ENCODE measurements around the gene GPR35.

GPR35 gene

DNA sequence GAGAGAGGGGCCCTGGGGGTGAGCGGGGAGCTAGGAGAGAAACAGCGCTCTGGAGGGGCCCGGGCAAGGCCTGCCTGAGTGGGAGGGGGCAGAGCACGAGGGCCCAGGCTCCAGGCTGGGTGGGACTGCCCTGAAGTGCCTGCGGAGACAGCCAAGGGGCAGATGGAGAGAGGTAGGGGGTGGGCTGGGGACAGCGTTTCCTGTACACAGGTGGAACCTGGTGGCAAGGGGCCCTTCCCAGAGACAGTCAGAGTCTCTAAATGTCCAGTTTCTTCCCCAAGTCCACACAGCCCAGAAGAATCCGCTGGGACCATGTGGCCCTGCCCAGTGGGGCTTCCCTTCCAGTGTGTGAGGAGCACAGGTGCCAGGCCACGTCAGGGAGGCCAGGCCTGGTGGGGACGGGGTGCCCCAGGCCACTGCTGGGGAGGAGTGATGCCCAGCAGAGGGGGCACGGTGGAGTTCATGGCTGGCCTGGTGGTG is 1.7 kb upstream of the GPR35 start:
- no peak for DNase-seq (ENCODE audit: low read depth)

DNA sequence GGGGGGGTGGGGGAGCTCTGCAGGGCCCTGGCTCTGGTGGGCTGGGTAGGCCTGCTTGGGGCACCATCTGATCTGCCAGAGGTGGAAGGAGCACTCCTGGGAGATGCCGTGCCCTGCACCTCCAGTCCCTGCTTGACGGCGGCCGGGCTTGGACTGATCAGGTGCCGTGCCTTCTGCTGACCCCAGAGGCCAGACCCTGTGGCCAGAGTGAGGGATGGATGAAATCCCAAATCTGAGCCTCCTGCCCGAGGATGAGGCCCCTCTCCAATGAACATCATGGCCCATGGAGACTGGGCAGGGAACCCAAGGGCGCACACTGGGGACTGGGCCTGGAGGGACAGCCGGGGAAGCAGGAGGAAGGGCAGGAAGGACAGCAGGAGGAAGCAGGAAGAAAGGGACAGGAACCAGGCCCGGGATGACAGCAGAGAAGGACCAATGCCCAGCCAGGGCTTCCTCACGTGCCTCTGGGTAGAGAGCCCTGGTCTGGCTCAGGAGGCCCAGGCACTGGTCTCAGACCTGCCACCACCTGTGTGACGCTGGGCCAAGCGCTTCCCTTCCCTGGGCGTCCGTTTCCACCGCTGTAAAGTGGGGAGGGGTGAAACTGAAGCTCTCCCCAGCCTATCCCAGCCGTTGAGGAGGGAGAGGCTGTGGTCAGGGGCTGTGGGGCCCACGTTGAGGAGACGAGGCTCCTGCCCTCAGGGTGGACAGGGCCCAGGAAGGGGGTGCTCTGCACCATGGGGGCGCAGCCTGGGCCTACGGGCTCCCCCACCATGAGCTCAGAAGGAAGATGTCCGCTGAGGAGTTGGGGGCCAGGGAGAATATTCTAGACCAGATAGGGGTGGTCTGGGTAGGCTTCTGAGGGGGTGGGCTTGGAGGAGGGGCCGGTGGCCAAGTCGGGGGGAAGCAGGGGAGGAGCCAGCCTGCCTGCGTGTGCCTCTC is 1.0 kb upstream of the GPR35 start:
- no peak for DNase-seq (ENCODE audit: low read depth)

DNA sequence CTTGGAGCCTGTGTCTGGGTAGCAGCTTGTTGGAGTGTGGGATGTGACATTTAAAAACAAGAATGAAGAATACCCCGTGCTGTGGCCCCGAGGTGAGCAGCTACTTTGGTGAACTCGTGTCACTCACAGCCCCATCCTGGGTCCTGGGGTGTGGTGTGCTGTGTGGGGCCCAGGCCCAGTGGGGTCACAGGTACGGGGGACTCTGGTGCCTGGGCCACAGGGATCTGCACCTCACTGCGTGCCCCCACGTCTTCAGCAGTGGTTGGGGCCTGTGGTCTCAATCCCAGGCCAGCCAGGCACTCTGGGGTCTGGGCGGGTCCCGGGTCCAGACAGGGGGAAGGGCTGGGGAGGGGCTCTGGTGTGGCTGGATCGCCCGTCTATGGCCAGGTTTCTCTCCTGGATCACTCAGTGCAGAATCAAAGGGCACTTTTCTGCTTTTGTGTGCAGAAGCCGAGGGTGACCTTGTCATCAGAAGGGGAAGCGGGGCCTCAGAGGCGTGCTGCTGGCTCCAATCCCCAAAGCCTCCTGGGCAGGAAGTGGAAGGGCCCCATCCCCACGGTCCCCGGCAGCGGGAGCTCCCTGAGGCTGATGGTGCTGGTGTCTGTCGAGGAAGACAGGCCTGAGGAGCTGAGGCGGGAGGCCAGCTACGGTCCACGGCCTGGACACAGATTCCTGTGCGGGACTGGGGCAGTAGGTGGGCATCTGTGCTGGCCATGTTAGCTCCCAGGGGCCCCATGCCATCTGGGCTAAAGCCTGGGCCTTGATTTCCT is 1.4 kb downstream of the GPR35 start:
- DNase-seq (ENCODE audit: low read depth): no peak

DNA sequence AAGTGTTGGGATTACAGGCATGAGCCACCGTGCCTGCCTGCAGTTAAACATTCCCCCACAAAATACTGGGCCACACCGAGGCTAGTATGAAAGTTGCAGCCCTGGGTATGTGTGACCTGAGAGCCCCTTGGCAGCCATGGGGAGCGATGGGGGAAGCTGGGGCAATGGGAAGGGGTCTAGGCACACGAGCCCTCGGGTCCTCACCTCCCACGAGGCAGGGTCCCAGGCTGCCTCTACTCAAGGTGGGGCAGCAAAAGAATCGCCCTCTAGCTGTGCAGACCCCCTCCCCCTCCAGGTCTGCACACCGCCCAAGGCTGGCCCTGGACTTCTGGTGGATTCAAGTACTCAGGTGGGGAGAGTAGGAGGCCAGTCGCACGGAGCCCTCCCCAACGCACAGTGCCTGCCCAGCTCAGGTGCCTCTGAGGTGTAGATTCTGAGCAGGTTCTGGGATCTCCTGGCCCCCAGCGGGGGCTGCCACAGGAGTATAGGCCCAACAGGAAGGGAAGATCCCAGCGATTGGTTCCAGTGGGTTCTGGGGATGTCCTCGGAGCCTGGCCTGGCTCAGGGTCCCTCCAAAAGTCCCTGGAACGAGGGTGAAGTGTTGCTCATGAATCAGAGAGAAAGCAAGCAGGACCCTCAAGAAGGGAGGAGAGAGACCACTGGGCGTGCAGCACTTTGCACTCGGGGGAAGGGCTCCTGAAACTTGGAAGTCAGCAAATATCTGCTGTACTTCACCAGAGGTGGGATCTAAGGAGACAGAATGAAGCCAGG is 2.6 kb downstream of the GPR35 start:
- no peak for DNase-seq (ENCODE audit: low read depth)

DNA sequence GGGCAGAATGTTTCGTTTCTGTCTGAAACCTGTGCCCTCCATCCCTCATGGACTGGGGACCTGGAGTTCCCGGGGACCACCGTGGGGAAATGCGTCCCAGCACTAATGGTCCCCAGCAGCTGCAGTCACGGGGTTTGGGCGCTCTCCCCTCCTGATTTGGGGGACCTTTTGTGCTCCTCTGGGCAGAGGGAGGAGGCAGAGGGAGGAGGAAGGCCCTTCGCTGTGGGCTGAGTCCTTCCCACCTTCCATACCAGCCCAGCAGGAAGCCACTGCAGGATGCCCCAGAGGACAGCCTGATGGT is 3.2 kb downstream of the GPR35 start:
- DNase-seq (ENCODE audit: low read depth): no peak

DNA sequence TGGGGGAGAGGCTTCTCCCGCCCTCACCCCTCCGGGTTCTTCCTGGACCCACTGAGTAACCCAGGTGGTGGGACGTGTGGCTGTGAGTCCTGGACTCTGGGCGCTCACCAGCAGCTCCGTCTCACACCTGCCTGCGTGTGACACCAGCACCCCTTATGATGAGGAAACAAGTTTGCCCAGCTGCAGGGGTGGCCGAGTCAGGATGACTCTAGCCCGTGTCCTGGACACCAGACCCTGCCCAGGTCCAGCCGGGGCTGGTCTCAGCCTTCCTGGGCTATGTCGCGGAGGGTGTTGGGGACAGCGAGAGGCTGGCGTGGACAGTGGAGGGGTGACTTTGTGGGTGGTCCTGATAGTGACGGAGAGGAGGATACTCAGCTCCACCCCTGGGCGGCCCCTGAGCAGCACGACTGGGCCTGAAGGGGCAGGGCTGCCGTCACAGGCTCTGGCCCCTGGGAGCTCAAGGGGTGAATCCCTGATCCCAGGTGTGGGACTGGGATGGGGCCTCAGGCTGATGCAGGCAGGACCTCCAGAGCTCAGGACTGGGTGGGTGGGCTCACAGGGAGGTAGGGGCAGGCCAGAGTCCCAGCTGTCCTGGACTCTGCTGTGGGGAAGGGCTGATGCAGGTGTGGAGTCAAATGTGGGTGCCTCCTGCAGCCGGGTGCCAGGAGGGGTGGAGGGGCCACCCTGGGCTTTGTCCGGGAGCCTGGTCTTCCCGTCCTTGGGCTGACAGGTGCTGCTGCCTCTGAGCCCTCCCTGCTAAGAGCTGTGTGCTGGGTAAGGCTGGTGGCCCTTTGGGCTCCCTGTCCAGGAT is 3.7 kb downstream of the GPR35 start:
- DNase-seq (ENCODE audit: low read depth): no peak

DNA sequence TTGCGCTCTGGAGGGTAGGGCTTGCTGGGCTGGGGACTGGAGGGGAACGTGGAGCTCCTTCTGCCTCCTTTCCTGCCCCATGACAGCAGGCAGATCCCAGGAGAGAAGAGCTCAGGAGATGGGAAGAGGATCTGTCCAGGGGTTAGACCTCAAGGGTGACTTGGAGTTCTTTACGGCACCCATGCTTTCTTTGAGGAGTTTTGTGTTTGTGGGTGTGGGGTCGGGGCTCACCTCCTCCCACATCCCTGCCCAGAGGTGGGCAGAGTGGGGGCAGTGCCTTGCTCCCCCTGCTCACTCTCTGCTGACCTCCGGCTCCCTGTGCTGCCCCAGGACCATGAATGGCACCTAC is 4.3 kb downstream of the GPR35 start:
- DNase-seq (ENCODE audit: low read depth): no peak

DNA sequence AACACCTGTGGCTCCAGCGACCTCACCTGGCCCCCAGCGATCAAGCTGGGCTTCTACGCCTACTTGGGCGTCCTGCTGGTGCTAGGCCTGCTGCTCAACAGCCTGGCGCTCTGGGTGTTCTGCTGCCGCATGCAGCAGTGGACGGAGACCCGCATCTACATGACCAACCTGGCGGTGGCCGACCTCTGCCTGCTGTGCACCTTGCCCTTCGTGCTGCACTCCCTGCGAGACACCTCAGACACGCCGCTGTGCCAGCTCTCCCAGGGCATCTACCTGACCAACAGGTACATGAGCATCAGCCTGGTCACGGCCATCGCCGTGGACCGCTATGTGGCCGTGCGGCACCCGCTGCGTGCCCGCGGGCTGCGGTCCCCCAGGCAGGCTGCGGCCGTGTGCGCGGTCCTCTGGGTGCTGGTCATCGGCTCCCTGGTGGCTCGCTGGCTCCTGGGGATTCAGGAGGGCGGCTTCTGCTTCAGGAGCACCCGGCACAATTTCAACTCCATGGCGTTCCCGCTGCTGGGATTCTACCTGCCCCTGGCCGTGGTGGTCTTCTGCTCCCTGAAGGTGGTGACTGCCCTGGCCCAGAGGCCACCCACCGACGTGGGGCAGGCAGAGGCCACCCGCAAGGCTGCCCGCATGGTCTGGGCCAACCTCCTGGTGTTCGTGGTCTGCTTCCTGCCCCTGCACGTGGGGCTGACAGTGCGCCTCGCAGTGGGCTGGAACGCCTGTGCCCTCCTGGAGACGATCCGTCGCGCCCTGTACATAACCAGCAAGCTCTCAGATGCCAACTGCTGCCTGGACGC is 4.9 kb downstream of the GPR35 start:
- DNase-seq (ENCODE audit: low read depth): no peak

DNA sequence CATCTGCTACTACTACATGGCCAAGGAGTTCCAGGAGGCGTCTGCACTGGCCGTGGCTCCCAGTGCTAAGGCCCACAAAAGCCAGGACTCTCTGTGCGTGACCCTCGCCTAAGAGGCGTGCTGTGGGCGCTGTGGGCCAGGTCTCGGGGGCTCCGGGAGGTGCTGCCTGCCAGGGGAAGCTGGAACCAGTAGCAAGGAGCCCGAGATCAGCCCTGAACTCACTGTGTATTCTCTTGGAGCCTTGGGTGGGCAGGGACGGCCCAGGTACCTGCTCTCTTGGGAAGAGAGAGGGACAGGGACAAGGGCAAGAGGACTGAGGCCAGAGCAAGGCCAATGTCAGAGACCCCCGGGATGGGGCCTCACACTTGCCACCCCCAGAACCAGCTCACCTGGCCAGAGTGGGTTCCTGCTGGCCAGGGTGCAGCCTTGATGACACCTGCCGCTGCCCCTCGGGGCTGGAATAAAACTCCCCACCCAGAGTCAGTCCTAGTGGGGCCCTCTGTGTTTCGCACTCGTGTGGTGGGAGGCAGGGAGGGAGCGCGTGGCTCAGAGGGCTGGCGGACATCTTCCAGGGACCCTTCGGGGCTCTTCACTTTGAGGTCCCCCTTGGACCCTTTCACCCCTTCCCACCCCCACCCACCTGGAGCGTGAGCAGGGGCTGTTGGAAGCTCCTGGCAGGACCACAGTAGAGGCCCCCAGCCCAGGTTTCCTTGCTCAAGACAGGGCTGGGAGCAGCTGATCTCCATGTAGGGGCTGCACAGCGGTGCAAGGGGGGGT is 5.7 kb downstream of the GPR35 start:
- DNase-seq (ENCODE audit: low read depth): no peak

DNA sequence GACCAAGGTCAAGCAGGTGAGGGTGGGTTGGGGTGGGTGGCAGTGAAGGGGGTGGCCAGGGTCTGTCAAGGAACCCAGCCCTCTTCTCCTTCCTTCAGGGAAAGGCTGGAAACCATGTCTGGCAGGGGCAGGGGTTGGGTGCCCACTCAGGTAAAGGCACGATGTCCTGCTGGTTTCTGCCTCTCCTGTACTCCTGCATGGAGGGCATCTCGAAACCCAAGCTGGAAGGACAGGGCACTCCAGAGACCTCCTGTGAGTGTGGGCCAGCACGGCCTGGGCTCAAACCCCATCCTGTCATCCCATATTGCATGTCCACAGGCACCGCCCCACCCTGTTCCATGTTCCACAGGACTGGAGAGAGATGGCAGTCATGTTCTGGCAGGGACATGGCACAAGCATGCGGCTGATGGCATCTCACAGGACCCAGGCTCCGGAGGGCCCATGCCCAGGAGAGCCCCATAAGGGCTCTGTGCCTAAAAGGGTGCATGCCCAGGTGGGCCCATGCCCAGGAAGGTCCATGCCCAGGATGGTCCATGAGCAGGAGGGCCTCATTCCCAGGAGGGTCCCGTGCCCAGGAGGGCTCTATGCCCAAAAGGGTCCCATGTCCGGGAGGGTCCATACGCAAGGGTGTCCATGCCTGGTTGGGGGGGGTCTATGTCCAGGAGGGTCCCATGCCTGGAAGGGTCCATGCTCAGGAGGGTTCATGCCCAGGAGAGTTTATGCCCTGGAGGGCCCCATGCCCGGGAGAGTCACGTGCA is 6.4 kb downstream of the GPR35 start:
- DNase-seq (ENCODE audit: low read depth): no peak

DNA sequence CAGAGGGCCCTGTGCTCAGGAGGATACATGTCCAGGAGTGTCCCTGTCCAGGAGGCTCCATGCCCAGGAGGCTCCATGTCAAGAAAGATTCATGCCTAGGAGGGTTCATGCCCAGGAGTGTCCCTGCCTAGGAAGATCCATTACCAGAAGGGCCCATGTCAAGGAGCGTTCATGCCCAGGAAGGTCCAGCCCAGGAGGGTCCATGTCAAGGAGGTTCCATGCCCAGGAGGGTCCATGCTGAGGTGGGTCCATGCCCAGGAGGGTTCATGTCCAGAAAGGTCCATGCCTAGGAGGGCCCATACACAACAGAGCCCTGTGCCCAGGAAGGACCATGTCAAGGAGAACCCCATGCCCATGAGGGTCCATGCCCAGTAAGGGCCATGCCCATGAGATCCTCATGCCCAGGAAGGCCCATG is 7.0 kb downstream of the GPR35 start:
- no peak for DNase-seq (ENCODE audit: low read depth)

DNA sequence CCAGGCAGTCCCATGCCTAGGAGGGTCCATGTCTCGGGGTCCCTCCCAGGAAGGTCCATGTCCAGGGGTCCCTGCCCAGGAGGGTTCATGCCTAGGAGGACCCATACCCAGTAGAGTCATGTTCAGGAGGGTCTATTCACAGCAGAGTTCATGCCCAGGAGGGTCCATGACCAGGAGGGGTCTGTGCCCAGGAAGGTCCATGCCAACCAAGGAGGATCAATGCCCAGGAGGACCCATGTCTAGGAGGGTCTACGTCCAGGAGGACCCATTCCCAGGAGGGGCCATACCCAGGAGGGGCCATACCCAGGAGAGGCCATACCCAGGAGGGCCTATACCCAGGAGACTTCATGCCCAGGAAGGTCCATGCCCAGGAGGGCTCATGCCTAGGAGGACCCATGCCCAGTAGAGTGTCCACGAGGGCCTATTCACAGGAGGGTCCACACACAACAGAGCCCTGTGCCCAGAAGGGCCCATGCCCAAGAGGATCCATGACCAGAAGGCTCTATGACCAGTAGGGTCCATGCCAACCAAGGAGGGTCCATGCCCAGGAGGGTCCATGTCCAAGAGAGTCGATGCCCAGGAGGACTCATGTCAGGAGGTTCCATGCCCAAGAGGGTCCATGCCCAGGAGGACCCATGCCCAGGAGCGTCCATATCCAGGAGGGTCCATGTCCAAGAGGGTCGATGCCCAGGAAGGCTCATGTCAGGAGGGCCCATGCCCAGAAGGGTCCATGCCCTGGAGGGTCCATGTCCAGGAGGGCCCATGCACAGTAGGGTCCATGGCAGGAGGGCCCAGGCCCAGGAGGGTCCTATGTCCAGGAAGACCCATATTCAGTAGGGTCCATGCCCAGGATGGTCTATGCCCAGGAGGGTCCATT is 10.1 kb downstream of the GPR35 start:
- DNase-seq (ENCODE audit: low read depth): no peak

DNA sequence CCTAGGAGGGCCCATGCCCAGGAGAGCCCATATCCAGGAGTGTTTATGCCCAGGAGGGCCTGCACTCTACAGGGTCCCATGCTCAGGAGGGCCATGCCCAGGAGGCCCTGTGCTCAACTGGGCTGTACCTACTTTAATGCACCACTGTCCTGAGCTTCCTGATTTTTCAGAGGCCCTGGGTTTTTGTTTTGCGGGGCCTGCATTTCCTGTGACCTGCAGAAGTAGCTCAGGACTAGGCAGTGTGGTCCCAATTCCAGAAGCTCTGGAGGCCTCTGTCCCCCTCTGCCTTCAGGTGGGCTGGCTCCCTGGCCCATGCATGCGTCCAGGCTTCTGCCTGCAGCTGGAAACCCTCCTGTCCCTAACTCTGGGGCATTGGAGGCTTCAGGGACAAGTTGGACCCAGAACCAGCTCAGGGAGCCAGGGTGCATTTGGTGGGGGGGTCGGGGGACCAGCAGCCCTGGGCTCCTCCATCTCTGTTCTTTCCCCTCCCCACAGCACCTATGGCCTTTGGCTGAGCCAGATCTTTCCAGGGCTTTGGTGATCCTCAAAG is 10.8 kb downstream of the GPR35 start:
- no peak for DNase-seq (ENCODE audit: low read depth)

DNA sequence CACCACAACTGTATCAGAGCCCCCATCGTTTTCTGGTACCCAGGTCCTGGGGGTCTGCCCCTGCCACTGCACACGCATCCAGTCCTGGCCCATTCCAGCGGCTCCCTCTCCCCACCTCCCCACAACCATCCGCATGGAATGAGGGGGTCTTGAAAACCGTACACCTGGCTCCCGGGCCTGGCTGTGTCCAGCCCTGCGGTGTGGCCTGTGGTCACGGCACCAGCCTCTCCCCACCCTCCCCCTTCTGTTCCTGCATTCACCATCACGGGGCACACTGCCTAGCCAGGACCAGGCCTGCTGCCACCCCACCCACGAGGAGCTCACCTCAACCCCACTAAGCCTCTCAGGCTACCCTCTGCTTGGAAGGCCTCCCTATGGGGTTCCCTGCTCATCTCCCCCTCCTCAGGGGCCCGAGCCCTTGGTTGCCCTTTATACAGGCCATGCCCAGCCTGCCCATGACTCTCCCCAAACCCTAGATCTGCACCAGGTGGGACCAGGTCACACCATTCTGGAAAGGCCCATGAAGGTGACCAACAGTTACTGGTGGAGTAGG is 11.4 kb downstream of the GPR35 start:
- no peak for DNase-seq (ENCODE audit: low read depth)

DNA sequence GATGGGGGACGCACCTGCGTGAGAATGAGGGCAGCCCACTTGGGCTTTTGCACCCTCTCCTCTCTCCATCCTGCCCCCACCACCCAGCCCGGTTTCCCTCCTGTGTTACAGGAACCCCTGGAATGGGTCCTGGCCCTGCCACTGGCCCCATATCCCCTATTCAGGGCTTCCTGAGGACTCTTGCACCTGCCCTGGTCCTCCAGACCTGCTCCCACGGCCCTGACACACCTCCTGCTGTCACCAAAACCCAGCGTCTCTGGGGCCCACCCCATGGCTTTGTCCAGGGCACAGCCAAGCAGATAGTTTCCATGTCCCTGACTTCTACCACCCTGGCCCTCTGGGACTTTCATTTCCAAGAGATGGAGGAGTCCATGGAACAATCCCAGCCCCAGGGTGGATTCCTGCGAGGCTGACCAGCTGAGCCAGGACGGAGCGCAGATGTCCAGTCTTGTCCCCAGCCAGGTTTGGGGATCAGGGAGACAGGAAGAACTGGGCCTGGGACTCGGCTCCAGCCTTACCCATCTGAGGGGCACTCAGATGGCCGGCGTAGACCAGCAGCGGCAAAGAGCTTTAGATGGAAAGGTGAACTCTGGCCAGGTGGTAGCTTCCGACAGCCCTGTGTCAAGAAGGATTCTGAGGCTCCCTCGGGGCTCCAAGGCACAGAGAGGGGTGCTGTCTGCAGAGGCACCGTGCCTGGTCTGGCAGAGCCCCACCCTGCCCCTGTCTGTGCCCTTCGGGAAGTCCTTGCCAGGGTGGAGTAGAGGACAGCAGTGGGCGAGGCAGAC is 12.0 kb downstream of the GPR35 start:
- no peak for DNase-seq (ENCODE audit: low read depth)

DNA sequence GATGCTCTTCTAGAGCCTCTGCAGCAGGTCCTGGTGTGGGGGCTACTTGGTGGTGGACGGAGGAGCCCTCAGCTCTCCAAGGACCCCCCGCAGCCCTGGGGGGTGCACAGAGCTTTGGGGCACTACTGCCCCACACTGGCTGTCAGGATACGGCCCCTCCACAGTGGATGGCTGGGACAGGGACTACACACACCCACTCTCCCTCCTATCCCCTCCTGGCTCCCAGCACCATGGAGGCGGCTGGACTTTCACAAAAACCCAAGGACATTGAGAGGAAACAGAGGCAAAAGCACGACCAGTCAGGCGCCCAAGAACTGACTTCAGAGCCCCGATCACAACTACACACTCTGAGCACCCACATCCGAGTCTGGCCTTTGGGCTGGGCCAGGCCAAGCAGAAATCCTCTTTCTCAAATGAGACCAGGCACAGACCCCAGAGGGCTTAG is 12.6 kb downstream of the GPR35 start:
- DNase-seq (ENCODE audit: low read depth): no peak
